Germinal center (tissue), 1 donor: ENCODE measurements around the gene PTGS1.

Experiments used
- DNase-seq: peaks from one replicate; pipeline ENCODE4 v3.0.0; 2012; ENCODE audit warnings: mixed read lengths, low spot score

Gene PTGS1

GRCh38 chr9:122374885-122375420 is 4.1 kb downstream of the PTGS1 start:
- DNase-seq = no peak

- DNase-seq = no peak
These were observed 6.0 kb downstream of the PTGS1 start for GRCh38 chr9:122376796-122377195.

- no peak for DNase-seq
These were observed 6.7 kb downstream of the PTGS1 start for GRCh38 chr9:122377241-122378164.

GRCh38 chr9:122378236-122378635 is 7.4 kb downstream of the PTGS1 start:
- no peak for DNase-seq

GRCh38 chr9:122379340-122379739 is 8.5 kb downstream of the PTGS1 start:
- no peak for DNase-seq

- DNase-seq = no peak
These were observed 9.5 kb downstream of the PTGS1 start for GRCh38 chr9:122380293-122380692.

GRCh38 chr9:122381206-122381950 is 10.6 kb downstream of the PTGS1 start:
- DNase-seq = no peak

GRCh38 chr9:122382901-122383850 is 12.4 kb downstream of the PTGS1 start:
- no peak for DNase-seq

GRCh38 chr9:122383992-122384461 is 13.2 kb downstream of the PTGS1 start:
- no peak for DNase-seq

- DNase-seq = no peak
These were observed 15.6 kb downstream of the PTGS1 start for GRCh38 chr9:122386311-122386872.

GRCh38 chr9:122387536-122387935 is 16.7 kb downstream of the PTGS1 start:
- no peak for DNase-seq

- no peak for DNase-seq
These were observed 18.4 kb downstream of the PTGS1 start for GRCh38 chr9:122389195-122389594.

GRCh38 chr9:122389799-122390481 is 19.1 kb downstream of the PTGS1 start:
- DNase-seq = peak; percentile 53

GRCh38 chr9:122392284-122392683 is 21.5 kb downstream of the PTGS1 start:
- DNase-seq = no peak

- DNase-seq = no peak
These were observed 21.9 kb downstream of the PTGS1 start for GRCh38 chr9:122392714-122393113.

- no peak for DNase-seq
These were observed 22.6 kb downstream of the PTGS1 start for GRCh38 chr9:122393284-122393983.

GRCh38 chr9:122394265-122395125 is 23.7 kb downstream of the PTGS1 start:
- DNase-seq = no peak

- no peak for DNase-seq
These were observed 25.9 kb downstream of the PTGS1 start for GRCh38 chr9:122396614-122397148.

GRCh38 chr9:122397749-122398148 is 26.9 kb downstream of the PTGS1 start:
- DNase-seq = no peak
